Activated naive CD4-positive, alpha-beta T cell treated with Interleukin-2 at 50 U/mL for 16 hours (primary cell): ENCODE results near the gene CENPA.

Experiments
- DNase-seq: peaks from one replicate; pipeline ENCODE4 v3.0.0-alpha.2; 2020

CENPA gene

GRCh38 chr2:26763019-26763418 lies 22.8 kb upstream of the CENPA start:
- no peak for DNase-seq

- peak; percentile 85 for DNase-seq
These were observed 21.6 kb upstream of the CENPA start, which contains the start of gene SLC35F6 for GRCh38 chr2:26764078-26764887. TSS of gene SLC35F6 (plus strand) at chr2:26764284. CDS start at chr2:26764350, 66 bp downstream.

- DNase-seq, result no peak
These were observed 20.9 kb upstream of the CENPA start for GRCh38 chr2:26764906-26765305.

GRCh38 chr2:26765475-26766200 lies 20.2 kb upstream of the CENPA start:
- no peak for DNase-seq

- DNase-seq, result no peak
These were observed 18.7 kb upstream of the CENPA start for GRCh38 chr2:26767129-26767528.

- no peak for DNase-seq
These were observed 17.9 kb upstream of the CENPA start for GRCh38 chr2:26767894-26768487.

GRCh38 chr2:26768759-26769088 lies 17.1 kb upstream of the CENPA start:
- no peak for DNase-seq

GRCh38 chr2:26769089-26769761 lies 16.6 kb upstream of the CENPA start:
- DNase-seq, result no peak

- no peak for DNase-seq
These were observed 14.8 kb upstream of the CENPA start for GRCh38 chr2:26770986-26771586.

- no peak for DNase-seq
These were observed 13.5 kb upstream of the CENPA start for GRCh38 chr2:26772064-26773001.

- no peak for DNase-seq
These were observed 9.6 kb upstream of the CENPA start for GRCh38 chr2:26776195-26776800.

GRCh38 chr2:26778098-26778497 lies 7.8 kb upstream of the CENPA start:
- DNase-seq, result no peak

- no peak for DNase-seq
These were observed 7.3 kb upstream of the CENPA start for GRCh38 chr2:26778507-26778906.

- no peak for DNase-seq
These were observed 5.6 kb upstream of the CENPA start for GRCh38 chr2:26780203-26780760.

- DNase-seq, result no peak
These were observed 2.8 kb upstream of the CENPA start for GRCh38 chr2:26782876-26783704.

GRCh38 chr2:26784570-26785234 lies 1.2 kb upstream of the CENPA start:
- no peak for DNase-seq

GRCh38 chr2:26786207-26787028 lies 562 bp downstream of the CENPA start:
- DNase-seq, result no peak

GRCh38 chr2:26792720-26793119 lies 6.9 kb downstream of the CENPA start:
- no peak for DNase-seq

GRCh38 chr2:26793518-26793917 lies 7.7 kb downstream of the CENPA start:
- no peak for DNase-seq
